Stimulated activated naive CD8-positive, alpha-beta T cell treated with anti-CD3 and anti-CD28 coated beads, Interleukin-15, amount 100 ng/mL, for 72 hours (primary cell): Measurements from ENCODE around the gene TSHZ2.

Source experiments
- ATAC-seq: fragments of 150-1000 bp; cut with Tn5 transposase; 2 replicates; pipeline ENCODE4 v1.10.0; 2021; ENCODE audit warnings: mild to moderate bottlenecking, moderate library complexity
- DNase-seq, 2 donors: peaks; one replicate each; pipeline ENCODE4 v3.0.0; 2021 to 2022
- H3K27ac Mint-ChIP-seq, 2 donors: one replicate each; pipeline ENCODE4 v1.8.0; 2022; ENCODE audit warnings: mild to moderate bottlenecking in 2 of 2, mixed read lengths in 2 of 2, moderate library complexity in 2 of 2
- H3K27me3 Mint-ChIP-seq: one replicate; pipeline ENCODE4 v1.8.0; 2022; ENCODE audit warnings: mixed read lengths
- H3K4me1 Mint-ChIP-seq: one replicate; pipeline ENCODE4 v1.8.0; 2022; ENCODE audit warnings: mild to moderate bottlenecking, mixed read lengths
- H3K4me3 Mint-ChIP-seq, 2 donors: one replicate each; pipeline ENCODE4 v1.8.0; 2022; ENCODE audit warnings: mild to moderate bottlenecking in 2 of 2, mixed read lengths in 2 of 2, moderate library complexity in 1 of 2
- H3K9me3 Mint-ChIP-seq, 2 donors: one replicate each; pipeline ENCODE4 v1.8.0; 2022; ENCODE audit warnings: mixed read lengths in 2 of 2

TSHZ2 gene

GRCh38 chr20:53328961-53329360 lies 356.8 kb downstream of the TSHZ2 start:
- Mint-ChIP-seq H3K9me3 (peaks cover 0 to 6% of the 10 kb centered on the region in 2 donors), H3K27ac (no peak overlapping the region), H3K27me3 (peaks cover 11% of the 10 kb centered on the region), H3K4me3 (no peak overlapping the region), H3K4me1 (peaks cover 8% of the 10 kb centered on the region)
- no peak for DNase-seq
- ATAC-seq: no peak

- Mint-ChIP-seq H3K4me3 (no peak overlapping the region), H3K4me1 (no peaks in the 10 kb centered on the region), H3K27ac (no peak overlapping the region), H3K27me3 (peaks cover 11% of the 10 kb centered on the region), H3K9me3 (peaks cover 0 to 6% of the 10 kb centered on the region in 2 donors)
- DNase-seq: no peak
- no peak for ATAC-seq
Measured at GRCh38 chr20:53329781-53330180, 357.6 kb downstream of the TSHZ2 start.

- ATAC-seq (no peak), DNase-seq (no peak)
- H3K27ac Mint-ChIP-seq: no peak overlapping the region
Measured at GRCh38 chr20:53330601-53331140, 358.5 kb downstream of the TSHZ2 start.

GRCh38 chr20:53331151-53331973 lies 359.2 kb downstream of the TSHZ2 start:
- H3K9me3 Mint-ChIP-seq: peaks cover 0 to 6% of the 10 kb centered on the region in 2 donors
- H3K27ac Mint-ChIP-seq: no peak overlapping the region
- no peak overlapping the region for H3K4me3 Mint-ChIP-seq
- DNase-seq: no peak
- peaks cover 11% of the 10 kb centered on the region for H3K27me3 Mint-ChIP-seq
- no peak for ATAC-seq
- H3K4me1 Mint-ChIP-seq: no peaks in the 10 kb centered on the region

More at GRCh38 chr20:53330601-53331140, 358.5 kb downstream of the TSHZ2 start:
- H3K4me1 Mint-ChIP-seq: no peaks in the 10 kb centered on the region
- H3K4me3 Mint-ChIP-seq: no peak overlapping the region
- peaks cover 0 to 6% of the 10 kb centered on the region in 2 donors for H3K9me3 Mint-ChIP-seq
- peaks cover 11% of the 10 kb centered on the region for H3K27me3 Mint-ChIP-seq

GRCh38 chr20:53332022-53332837 lies 360.1 kb downstream of the TSHZ2 start:
- H3K27me3 Mint-ChIP-seq: peaks cover 11% of the 10 kb centered on the region
- H3K4me1 Mint-ChIP-seq: no peaks in the 10 kb centered on the region
- H3K9me3 Mint-ChIP-seq: peaks cover 0 to 6% of the 10 kb centered on the region in 2 donors
- H3K27ac Mint-ChIP-seq: no peak overlapping the region
- no peak for DNase-seq
- ATAC-seq: no peak
- H3K4me3 Mint-ChIP-seq: no peak overlapping the region

GRCh38 chr20:53334861-53335260 lies 362.7 kb downstream of the TSHZ2 start:
- Mint-ChIP-seq H3K27me3 (peaks cover 11% of the 10 kb centered on the region), H3K4me3 (no peak overlapping the region), H3K4me1 (no peaks in the 10 kb centered on the region), H3K9me3 (no peaks in the 10 kb centered on the region), H3K27ac (no peak overlapping the region)
- no peak for DNase-seq
- ATAC-seq: no peak

- H3K27ac Mint-ChIP-seq: no peak overlapping the region
- no peak overlapping the region for H3K4me3 Mint-ChIP-seq
- no peaks in the 10 kb centered on the region for H3K4me1 Mint-ChIP-seq
- no peak for ATAC-seq
- DNase-seq: no peak
- H3K9me3 Mint-ChIP-seq: no peaks in the 10 kb centered on the region
- H3K27me3 Mint-ChIP-seq: peaks cover 11% of the 10 kb centered on the region
Measured at GRCh38 chr20:53335555-53335954, 363.4 kb downstream of the TSHZ2 start.

GRCh38 chr20:53336892-53337291 lies 364.7 kb downstream of the TSHZ2 start:
- no peaks in the 10 kb centered on the region for H3K27me3 Mint-ChIP-seq
- H3K4me3 Mint-ChIP-seq: no peak overlapping the region
- no peaks in the 10 kb centered on the region for H3K4me1 Mint-ChIP-seq
- ATAC-seq (no peak), DNase-seq (no peak)
- no peak overlapping the region for H3K27ac Mint-ChIP-seq
- H3K9me3 Mint-ChIP-seq: no peaks in the 10 kb centered on the region

- Mint-ChIP-seq H3K27ac (no peak overlapping the region), H3K4me3 (no peak overlapping the region), H3K4me1 (no peaks in the 10 kb centered on the region), H3K9me3 (no peaks in the 10 kb centered on the region), H3K27me3 (no peaks in the 10 kb centered on the region)
- DNase-seq: no peak
- ATAC-seq: no peak
Measured at GRCh38 chr20:53337390-53338101, 365.4 kb downstream of the TSHZ2 start.

- H3K4me1 Mint-ChIP-seq: no peaks in the 10 kb centered on the region
- ATAC-seq (no peak), DNase-seq (no peak)
- H3K27ac Mint-ChIP-seq: no peak overlapping the region
- no peaks in the 10 kb centered on the region for H3K27me3 Mint-ChIP-seq
- H3K9me3 Mint-ChIP-seq: no peaks in the 10 kb centered on the region
- H3K4me3 Mint-ChIP-seq: no peak overlapping the region
Measured at GRCh38 chr20:53338716-53339115, 366.6 kb downstream of the TSHZ2 start.

- ATAC-seq (no peak), DNase-seq (no peak)
- Mint-ChIP-seq H3K4me3 (no peak overlapping the region), H3K9me3 (no peaks in the 10 kb centered on the region), H3K4me1 (no peaks in the 10 kb centered on the region), H3K27ac (no peak overlapping the region), H3K27me3 (no peaks in the 10 kb centered on the region)
Measured at GRCh38 chr20:53342429-53342828, 370.3 kb downstream of the TSHZ2 start.

GRCh38 chr20:53343448-53343847 lies 371.3 kb downstream of the TSHZ2 start:
- no peaks in the 10 kb centered on the region for H3K4me1 Mint-ChIP-seq
- H3K9me3 Mint-ChIP-seq: no peaks in the 10 kb centered on the region
- no peak overlapping the region for H3K4me3 Mint-ChIP-seq
- no peak for ATAC-seq
- DNase-seq: no peak
- H3K27me3 Mint-ChIP-seq: no peaks in the 10 kb centered on the region
- no peak overlapping the region for H3K27ac Mint-ChIP-seq

- no peak for DNase-seq
- no peaks in the 10 kb centered on the region for H3K4me1 Mint-ChIP-seq
- H3K27me3 Mint-ChIP-seq: no peaks in the 10 kb centered on the region
- no peak overlapping the region for H3K27ac Mint-ChIP-seq
- ATAC-seq: no peak
- H3K9me3 Mint-ChIP-seq: no peaks in the 10 kb centered on the region
- H3K4me3 Mint-ChIP-seq: no peak overlapping the region
Measured at GRCh38 chr20:53344891-53345290, 372.7 kb downstream of the TSHZ2 start.

GRCh38 chr20:53345536-53346334 lies 373.6 kb downstream of the TSHZ2 start:
- Mint-ChIP-seq H3K9me3 (no peaks in the 10 kb centered on the region), H3K4me3 (no peak overlapping the region), H3K27me3 (no peaks in the 10 kb centered on the region), H3K27ac (peak overlapping the region in 1 of 2 donors; percentile 74), H3K4me1 (no peaks in the 10 kb centered on the region)
- DNase-seq: no peak
- ATAC-seq: no peak

GRCh38 chr20:53346335-53346648 lies 374.1 kb downstream of the TSHZ2 start:
- no peak overlapping the region for H3K4me3 Mint-ChIP-seq
- no peaks in the 10 kb centered on the region for H3K27me3 Mint-ChIP-seq
- no peak for ATAC-seq
- H3K4me1 Mint-ChIP-seq: no peaks in the 10 kb centered on the region
- no peaks in the 10 kb centered on the region for H3K9me3 Mint-ChIP-seq
- DNase-seq: no peak
- no peak overlapping the region for H3K27ac Mint-ChIP-seq
